GM12872 (cell line): ENCODE data around the gene RBM5.

Experiments used
- TF ChIP-seq, protein P1 (sequence below): IDR thresholded peaks from 3 replicates; pipeline ENCODE4 v1.5.1; 2011; ENCODE audit warnings: low read depth, mild to moderate bottlenecking, low read length, moderate library complexity; ENCODE audit not compliant: insufficient read depth

Gene RBM5

DNA sequence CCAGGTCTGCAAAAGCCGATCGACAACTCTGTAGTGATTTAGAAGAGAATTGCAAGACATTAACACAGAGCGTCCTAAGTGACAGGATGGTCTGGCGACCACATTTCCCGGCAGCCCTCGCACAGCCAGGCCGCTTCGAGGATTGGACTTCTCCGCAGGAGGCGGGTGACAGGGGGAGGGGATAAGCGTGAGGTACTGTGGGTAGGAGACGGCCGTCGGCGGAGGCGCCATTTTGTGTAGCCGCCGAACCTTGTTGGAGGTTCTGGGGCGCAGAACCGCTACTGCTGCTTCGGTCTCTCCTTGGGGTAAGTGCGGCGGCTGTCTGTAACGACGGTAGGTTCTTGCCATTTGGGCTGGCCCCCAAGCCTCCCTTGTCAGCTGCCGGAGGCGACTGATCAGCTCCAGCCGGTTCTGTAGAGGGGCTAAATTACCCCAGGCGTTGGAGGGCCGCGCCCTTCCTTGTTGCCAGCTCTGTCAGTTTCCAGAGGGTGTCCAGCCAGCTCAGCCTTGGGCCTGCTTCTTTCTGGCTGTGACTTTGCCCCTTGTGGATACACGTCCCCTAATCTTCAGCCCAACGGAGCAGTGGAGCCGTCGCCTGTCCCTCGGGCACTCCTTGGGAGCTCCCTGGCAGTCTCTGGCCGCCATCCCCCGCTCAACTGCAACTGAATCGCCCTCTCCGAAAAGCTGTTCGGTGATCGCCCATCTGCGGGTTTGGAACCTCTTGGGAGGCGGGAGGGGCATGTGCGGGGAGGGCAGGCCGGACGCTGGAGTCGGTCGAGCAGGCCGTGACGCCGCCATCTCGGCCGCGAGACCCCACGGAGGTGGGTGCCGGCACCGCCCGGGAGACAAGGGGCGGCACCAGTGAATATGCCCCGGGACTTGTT is at the start of gene RBM5:
TSS of gene RBM5 (plus strand) at position 195 of the 884 bp plus-strand sequence. CDS start 1,516 bp downstream, outside the sequence.
- TF ChIP-seq, protein P1, sequence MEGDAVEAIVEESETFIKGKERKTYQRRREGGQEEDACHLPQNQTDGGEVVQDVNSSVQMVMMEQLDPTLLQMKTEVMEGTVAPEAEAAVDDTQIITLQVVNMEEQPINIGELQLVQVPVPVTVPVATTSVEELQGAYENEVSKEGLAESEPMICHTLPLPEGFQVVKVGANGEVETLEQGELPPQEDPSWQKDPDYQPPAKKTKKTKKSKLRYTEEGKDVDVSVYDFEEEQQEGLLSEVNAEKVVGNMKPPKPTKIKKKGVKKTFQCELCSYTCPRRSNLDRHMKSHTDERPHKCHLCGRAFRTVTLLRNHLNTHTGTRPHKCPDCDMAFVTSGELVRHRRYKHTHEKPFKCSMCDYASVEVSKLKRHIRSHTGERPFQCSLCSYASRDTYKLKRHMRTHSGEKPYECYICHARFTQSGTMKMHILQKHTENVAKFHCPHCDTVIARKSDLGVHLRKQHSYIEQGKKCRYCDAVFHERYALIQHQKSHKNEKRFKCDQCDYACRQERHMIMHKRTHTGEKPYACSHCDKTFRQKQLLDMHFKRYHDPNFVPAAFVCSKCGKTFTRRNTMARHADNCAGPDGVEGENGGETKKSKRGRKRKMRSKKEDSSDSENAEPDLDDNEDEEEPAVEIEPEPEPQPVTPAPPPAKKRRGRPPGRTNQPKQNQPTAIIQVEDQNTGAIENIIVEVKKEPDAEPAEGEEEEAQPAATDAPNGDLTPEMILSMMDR, result no peak

DNA sequence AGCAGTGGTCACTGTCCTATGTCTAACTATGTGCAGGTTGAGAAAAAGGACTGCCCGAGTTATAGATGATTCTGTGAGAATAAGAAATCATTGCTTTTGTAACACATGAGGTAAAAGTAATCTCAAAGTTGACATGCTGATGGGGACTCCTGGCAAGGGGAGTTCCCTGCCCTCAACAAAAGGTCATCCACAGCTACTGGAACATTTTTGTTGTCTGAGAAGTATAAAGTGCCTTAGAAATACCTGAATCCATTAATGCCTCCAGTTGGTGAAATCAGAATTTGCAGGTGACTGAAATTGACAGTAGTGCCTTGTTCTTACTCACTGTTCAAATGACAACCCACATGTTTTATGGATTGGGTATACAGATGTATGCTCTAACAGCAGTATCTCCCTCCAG is 43.7 kb upstream of the RBM5 start:
- TF ChIP-seq, protein P1, result no peak

DNA sequence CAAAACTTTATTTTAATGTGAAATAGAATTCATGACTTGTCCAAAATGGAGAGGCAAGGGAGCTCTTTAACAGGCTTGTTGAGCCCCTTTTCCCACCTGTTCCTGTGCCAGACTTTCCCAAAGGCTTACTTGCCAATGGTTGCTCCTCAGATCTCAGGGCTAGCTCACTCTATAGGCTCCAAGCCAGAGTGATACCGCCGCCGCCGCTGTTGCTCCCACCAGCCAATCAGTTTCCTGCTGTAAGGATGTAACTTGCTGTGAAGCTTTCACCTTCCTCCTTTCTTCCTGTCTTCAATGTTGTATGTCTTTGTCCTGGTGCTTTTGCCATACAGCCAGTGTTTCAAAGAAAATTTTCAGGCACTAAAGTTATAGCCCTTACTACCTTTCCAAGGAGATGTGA is 41.3 kb upstream of the RBM5 start:
- TF ChIP-seq, protein P1, result no peak

DNA sequence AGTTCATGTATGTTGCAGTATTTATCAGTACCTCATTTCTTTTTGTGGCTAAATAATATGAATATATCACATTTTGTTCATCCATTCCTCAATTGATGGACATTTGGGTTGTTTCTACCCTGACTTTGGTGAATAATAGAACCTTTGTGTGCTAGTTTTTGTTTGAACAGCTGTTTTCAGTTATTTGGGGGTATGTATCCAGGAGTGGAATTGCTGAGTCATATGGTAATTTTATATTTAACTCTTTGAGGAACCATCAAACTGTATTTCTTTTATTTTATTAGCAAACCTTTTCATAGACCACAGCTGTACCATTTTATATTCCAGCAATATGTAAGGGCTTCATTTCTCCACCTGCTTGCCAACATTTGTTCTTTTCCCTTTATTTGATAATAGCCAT is 38.4 kb upstream of the RBM5 start:
- TF ChIP-seq, protein P1, result no peak

DNA sequence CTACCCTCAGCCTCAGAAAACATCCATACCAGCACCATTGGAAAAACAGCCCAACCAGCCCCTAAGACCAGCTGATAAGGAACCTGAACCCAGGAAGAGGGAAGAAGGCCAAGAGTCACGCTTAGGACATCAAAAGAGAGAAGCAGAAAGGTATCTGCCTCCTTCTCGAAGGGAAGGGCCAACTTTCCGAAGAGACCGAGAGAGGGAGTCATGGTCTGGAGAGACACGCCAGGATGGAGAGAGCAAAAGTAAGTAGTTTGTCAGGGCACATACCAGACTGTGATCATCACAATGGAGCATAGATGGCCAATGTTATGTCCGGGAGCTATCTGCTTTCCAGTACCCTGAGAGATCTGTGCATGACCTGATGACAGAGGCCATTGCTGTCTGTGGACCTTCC is 31.0 kb upstream of the RBM5 start:
- TF ChIP-seq, protein P1, result no peak

DNA sequence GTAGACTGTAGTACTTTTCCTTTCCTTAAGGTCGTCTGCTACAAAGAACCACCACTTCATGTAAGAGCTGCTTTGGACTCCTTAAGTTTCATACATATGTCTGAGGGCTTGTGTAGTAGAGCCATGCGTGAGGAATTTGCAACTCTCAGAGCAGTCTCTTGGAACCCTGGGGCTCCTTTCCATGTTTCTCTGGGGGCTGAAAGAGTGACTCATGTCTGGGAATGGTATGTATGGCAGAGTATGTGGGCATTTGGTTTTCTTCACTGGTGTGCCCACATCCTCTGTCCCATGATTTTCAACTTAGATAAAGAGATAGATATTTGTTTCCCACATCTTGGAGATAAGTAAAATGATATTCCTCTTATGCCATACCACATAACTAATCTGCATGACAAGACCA is 20.6 kb upstream of the RBM5 start:
- TF ChIP-seq, protein P1, result no peak

DNA sequence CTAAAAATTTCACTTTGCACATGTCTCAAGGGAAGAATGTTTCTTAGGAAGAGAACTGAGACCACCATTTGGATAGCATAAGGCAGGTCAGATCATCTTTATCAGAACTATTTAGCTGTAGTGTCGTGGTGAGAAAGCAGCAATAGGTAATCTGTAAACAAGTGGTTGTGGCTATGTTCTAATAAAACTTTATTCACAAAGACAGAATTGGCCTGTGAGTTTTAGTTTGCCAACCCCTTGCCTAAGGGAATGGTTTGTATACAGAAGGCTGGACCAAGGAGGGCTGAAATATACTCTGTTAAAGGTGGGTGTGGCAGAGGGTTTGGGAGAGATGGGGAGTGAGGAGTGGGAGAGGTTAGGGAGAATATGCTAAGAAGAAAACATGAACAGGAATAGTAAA is 10.6 kb upstream of the RBM5 start:
- TF ChIP-seq, protein P1, result no peak
